Measurements from ENCODE around the gene UBE2E3.

UBE2E3 gene

GRCh38 chr2:180966378-180966777 lies 14.0 kb upstream of the UBE2E3 start:
- Histone ChIP-seq H3K36me3 (replicated peaks; ENCODE audit: low read depth, low read length) (no peaks in the 10 kb centered on the region), H2AFZ (ENCODE audit: low read depth, low read length) (no peak overlapping the region), H3K9ac (ENCODE audit: low read length) (no peak overlapping the region), H4K20me1 (ENCODE audit: insufficient read depth, low read length) (no peaks in the 10 kb centered on the region), H3K9me3 (ENCODE audit: insufficient read depth, low read length) (no peaks in the 10 kb centered on the region), H3K79me2 (ENCODE audit: low read length) (no peaks in the 10 kb centered on the region), H3K4me1 (ENCODE audit: low read length) (no peaks in the 10 kb centered on the region), H3K27me3 (ENCODE audit: low read depth, low read length) (no peaks in the 10 kb centered on the region), H3K27ac (ENCODE audit: low read length) (no peak overlapping the region), H3K4me2 (ENCODE audit: low read length) (no peak overlapping the region), H3K4me3 (ENCODE audit: low read length) (no peak overlapping the region)
- TF ChIP-seq CTCF (IDR thresholded peaks at IDR 0.05; ENCODE audit: low read depth, low read length): no peak
- TF ChIP-seq EZH2phosphoT487 (IDR thresholded peaks at IDR 0.05; ENCODE audit: low read depth): no peak

GRCh38 chr2:180969124-180969523 lies 11.3 kb upstream of the UBE2E3 start:
- H3K9me3 ChIP-seq (ENCODE audit: insufficient read depth, low read length): no peaks in the 10 kb centered on the region
- H2AFZ ChIP-seq (ENCODE audit: low read depth, low read length): no peak overlapping the region
- H3K36me3 ChIP-seq (replicated peaks; ENCODE audit: low read depth, low read length): no peaks in the 10 kb centered on the region
- H3K4me2 ChIP-seq (ENCODE audit: low read length): no peak overlapping the region
- no peaks in the 10 kb centered on the region for H4K20me1 ChIP-seq (ENCODE audit: insufficient read depth, low read length)
- H3K9ac ChIP-seq (ENCODE audit: low read length): no peak overlapping the region
- H3K79me2 ChIP-seq (ENCODE audit: low read length): no peaks in the 10 kb centered on the region
- no peak overlapping the region for H3K4me3 ChIP-seq (ENCODE audit: low read length)
- H3K27me3 ChIP-seq (ENCODE audit: low read depth, low read length): no peaks in the 10 kb centered on the region
- no peaks in the 10 kb centered on the region for H3K4me1 ChIP-seq (ENCODE audit: low read length)
- H3K27ac ChIP-seq (ENCODE audit: low read length): no peak overlapping the region
- TF ChIP-seq CTCF (IDR thresholded peaks at IDR 0.05; ENCODE audit: low read depth, low read length): no peak
- TF ChIP-seq EZH2phosphoT487 (IDR thresholded peaks at IDR 0.05; ENCODE audit: low read depth): no peak

- Histone ChIP-seq H3K27me3 (ENCODE audit: low read depth, low read length) (no peaks in the 10 kb centered on the region), H3K79me2 (ENCODE audit: low read length) (no peaks in the 10 kb centered on the region), H3K4me2 (ENCODE audit: low read length) (no peak overlapping the region), H3K9me3 (ENCODE audit: insufficient read depth, low read length) (no peaks in the 10 kb centered on the region), H3K27ac (ENCODE audit: low read length) (no peak overlapping the region), H2AFZ (ENCODE audit: low read depth, low read length) (no peak overlapping the region), H3K4me3 (ENCODE audit: low read length) (no peak overlapping the region), H4K20me1 (ENCODE audit: insufficient read depth, low read length) (no peaks in the 10 kb centered on the region), H3K4me1 (ENCODE audit: low read length) (no peaks in the 10 kb centered on the region), H3K9ac (ENCODE audit: low read length) (no peak overlapping the region), H3K36me3 (replicated peaks; ENCODE audit: low read depth, low read length) (no peaks in the 10 kb centered on the region)
- TF ChIP-seq CTCF (IDR thresholded peaks at IDR 0.05; ENCODE audit: low read depth, low read length) (no peak), EZH2phosphoT487 (IDR thresholded peaks at IDR 0.05; ENCODE audit: low read depth) (no peak)
Measured at GRCh38 chr2:180970016-180970415, 10.4 kb upstream of the UBE2E3 start.

- Histone ChIP-seq H3K36me3 (replicated peaks; ENCODE audit: low read depth, low read length) (no peaks in the 10 kb centered on the region), H3K9me3 (ENCODE audit: insufficient read depth, low read length) (no peaks in the 10 kb centered on the region), H3K4me1 (ENCODE audit: low read length) (no peaks in the 10 kb centered on the region), H3K27me3 (ENCODE audit: low read depth, low read length) (no peaks in the 10 kb centered on the region), H3K27ac (ENCODE audit: low read length) (no peak overlapping the region), H2AFZ (ENCODE audit: low read depth, low read length) (no peak overlapping the region), H3K79me2 (ENCODE audit: low read length) (no peaks in the 10 kb centered on the region), H4K20me1 (ENCODE audit: insufficient read depth, low read length) (no peaks in the 10 kb centered on the region), H3K9ac (ENCODE audit: low read length) (no peak overlapping the region), H3K4me3 (ENCODE audit: low read length) (no peak overlapping the region), H3K4me2 (ENCODE audit: low read length) (no peak overlapping the region)
- TF ChIP-seq EZH2phosphoT487 (IDR thresholded peaks at IDR 0.05; ENCODE audit: low read depth): no peak
- no peak for TF ChIP-seq CTCF (IDR thresholded peaks at IDR 0.05; ENCODE audit: low read depth, low read length)
Measured at GRCh38 chr2:180971811-180972210, 8.6 kb upstream of the UBE2E3 start.
